IMR-90 (cell line): ENCODE results near the gene KLC4. TPM values are rescaled to one million over a fixed set of nuclear protein-coding genes. Genes with fewer than 3 reads are reported as not detected.
A peak's percentile ranks its signal among the peaks of the same experiment; 100 is the strongest.

ENCODE experiments used
- CEBPB ChIP-seq: IDR thresholded peaks from 2 replicates; pipeline ENCODE4 v1.6.1; 2012; ENCODE audit warnings: low read depth, low read length, improper control_type of control experiment
- CHD1 ChIP-seq: IDR thresholded peaks from 2 replicates; pipeline ENCODE4 v1.6.1; 2012; ENCODE audit warnings: low read depth, low read length, improper control_type of control experiment
- FOS ChIP-seq: fragments of 150-350 bp; IDR thresholded peaks from 2 replicates; pipeline ENCODE4 v1.6.1; 2016; ENCODE audit warnings: low read depth, low read length
- NFE2L2 ChIP-seq: fragments of 150-350 bp; IDR thresholded peaks from 2 replicates; pipeline ENCODE4 v1.6.1; 2016; ENCODE audit warnings: low read depth, mild to moderate bottlenecking, low read length
- SMC3 ChIP-seq: fragments of 150-350 bp; IDR thresholded peaks from 2 replicates; pipeline ENCODE4 v1.6.1; 2016; ENCODE audit warnings: low read depth, mild to moderate bottlenecking, antibody characterized with exemption, low read length, moderate library complexity
- polyA plus RNA-seq, 3 experiments: library from polyadenylated mRNA; depleted of rRNA; stranded (reverse); fragments of >200 nt; gene quantifications; 2 replicates each; pipeline ENCODE4 v1.2.3, GENCODE V29; 2012; ENCODE audit warnings: low replicate concordance in 1 of 3
- total RNA-seq: library from RNA; depleted of rRNA; stranded (reverse); fragments of >200 nt; gene quantifications from 2 replicates; pipeline ENCODE4 v1.2.3, GENCODE V29; 2012
- TF ChIP-seq, protein P1 (sequence below): fragments of 150-350 bp; IDR thresholded peaks from 2 replicates; pipeline ENCODE4 v1.6.1; 2016; ENCODE audit warnings: low read depth, mild to moderate bottlenecking, low read length, moderate library complexity, borderline replicate concordance

KLC4 gene
- total and polyA plus RNA-seq, 2 of the 4 experiments (the other 2 are of a cell fraction): 10.9 to 13.0 TPM

DNA sequence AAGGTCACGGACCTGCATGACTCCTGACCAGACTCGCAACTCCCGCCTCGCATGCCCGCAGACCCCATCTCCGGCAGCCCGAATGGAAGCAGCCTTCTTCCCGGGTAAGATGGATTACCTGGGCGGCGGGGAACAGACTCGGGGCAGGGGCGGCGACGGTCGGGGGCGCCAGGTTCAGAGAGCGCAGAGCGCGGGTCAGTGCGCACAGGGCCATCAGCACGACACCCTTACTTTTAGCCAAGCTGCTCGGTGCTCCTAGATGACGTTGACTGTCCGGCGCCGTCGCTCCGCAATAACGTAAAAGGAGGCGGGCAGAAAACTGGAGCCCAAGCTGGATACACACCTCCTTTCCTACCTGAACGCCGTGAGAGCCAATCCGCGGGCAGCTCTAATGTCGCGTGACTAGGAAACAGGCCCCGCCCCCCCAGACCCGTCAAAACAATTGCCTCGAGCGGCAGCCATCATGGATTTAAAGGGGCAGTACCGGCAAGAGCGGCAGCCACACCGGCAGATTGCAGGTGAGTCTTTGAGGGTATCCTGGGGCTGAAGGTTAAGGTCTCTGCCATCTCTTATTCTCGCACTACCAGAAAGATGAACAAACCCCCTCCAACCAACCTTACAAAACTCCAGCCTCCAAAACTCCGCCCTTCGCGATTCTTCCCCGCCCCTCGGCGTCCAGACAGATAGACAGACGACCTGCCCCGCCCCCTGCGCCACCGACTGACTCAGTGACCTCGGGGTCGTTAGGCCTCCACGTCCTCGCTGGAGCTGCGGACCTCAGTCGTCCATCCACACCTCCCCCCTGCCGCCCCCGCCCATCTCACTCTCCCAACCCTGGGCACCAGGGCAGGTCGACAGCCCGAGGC is at the start of gene KLC4, which contains the start of gene MRPL2 (continued):
- TF ChIP-seq, protein P1, sequence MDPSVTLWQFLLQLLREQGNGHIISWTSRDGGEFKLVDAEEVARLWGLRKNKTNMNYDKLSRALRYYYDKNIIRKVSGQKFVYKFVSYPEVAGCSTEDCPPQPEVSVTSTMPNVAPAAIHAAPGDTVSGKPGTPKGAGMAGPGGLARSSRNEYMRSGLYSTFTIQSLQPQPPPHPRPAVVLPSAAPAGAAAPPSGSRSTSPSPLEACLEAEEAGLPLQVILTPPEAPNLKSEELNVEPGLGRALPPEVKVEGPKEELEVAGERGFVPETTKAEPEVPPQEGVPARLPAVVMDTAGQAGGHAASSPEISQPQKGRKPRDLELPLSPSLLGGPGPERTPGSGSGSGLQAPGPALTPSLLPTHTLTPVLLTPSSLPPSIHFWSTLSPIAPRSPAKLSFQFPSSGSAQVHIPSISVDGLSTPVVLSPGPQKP: no peak
- TF ChIP-seq SMC3 (no peak), NFE2L2 (no peak), FOS (peak; percentile 9; the same call in 1 of the 2 replicates), CHD1 (0 out of 2 replicates have a peak, but pooled peaks have one; percentile 30), CEBPB (no peak)
